Measurements from ENCODE around the gene TADA3. TPM values are rescaled to one million over a fixed set of nuclear protein-coding genes. Genes with fewer than 3 reads are reported as not detected.

The TADA3 gene
- total and polyA plus RNA-seq, 2 donors (not counting 3 experiments of a cell fraction or from before 2014, with no cell fraction given), result 27.8 to 31.0 TPM

GRCh38 chr3:9820946-9821345 is 28.7 kb upstream of the TADA3 start:
- no peaks in the 10 kb centered on the region for H3K9me1 ChIP-seq (replicated peaks; ENCODE audit: control insufficient read depth, extremely low read depth, insufficient read depth, low read length)
- no peaks in the 10 kb centered on the region for H3K79me2 ChIP-seq (ENCODE audit: control insufficient read depth, insufficient read depth, low read length)
- no peaks in the 10 kb centered on the region for H3K9me3 ChIP-seq (replicated peaks; ENCODE audit: control insufficient read depth, insufficient read depth, low read length)
- H3K4me2 ChIP-seq (ENCODE audit: insufficient read depth, low read length), result no peak overlapping the region
- no peak overlapping the region for H2AFZ ChIP-seq (ENCODE audit: low read depth, low read length)
- intact Hi-C loops (cut with micrococcal nuclease), result no loop called here
- no peak for TF ChIP-seq JUN (IDR thresholded peaks at IDR 0.05; ENCODE audit: borderline replicate concordance, insufficient read depth, insufficient read length, low read depth)
- TF ChIP-seq EZH2 (IDR thresholded peaks at IDR 0.05; ENCODE audit: borderline replicate concordance, low read depth, low read length, severe bottlenecking), result no peak
- no peak for TF ChIP-seq MAX (IDR thresholded peaks at IDR 0.05; ENCODE audit: insufficient read depth, insufficient read length)
- no peak for TF ChIP-seq POLR2AphosphoS5 (IDR thresholded peaks at IDR 0.05; ENCODE audit: insufficient read depth, low read depth, low read length)
- TF ChIP-seq CTCF (IDR thresholded peaks at IDR 0.05; ENCODE audit: extremely low read depth in 1 of 2, insufficient read depth in 1 of 2, low read depth in 1 of 2, low read length in 2 of 2), result peak; percentile 41 to 49
- POLR2A ChIA-PET, result no interaction called here
- H4K20me1 ChIP-seq (replicated peaks; ENCODE audit: control insufficient read depth, extremely low read depth, insufficient read depth, low read length), result no peaks in the 10 kb centered on the region
- dilution Hi-C loops (cut with MboI; ENCODE audit: extremely low pct_ligation_motif_present, low sequenced_read_pairs), result no loop called here
- CTCF ChIA-PET, result no interaction called here
- H3K27ac ChIP-seq (ENCODE audit: insufficient read depth, low read depth, low read length), result no peak overlapping the region
- BruUV-seq (replicated peaks), result no TSS peak
- H3K4me1 ChIP-seq (ENCODE audit: control insufficient read depth, extremely low read depth, insufficient read depth, low read length), result no peaks in the 10 kb centered on the region
- H3K9ac ChIP-seq (replicated peaks; ENCODE audit: extremely low read depth, insufficient read depth, low read length), result no peak overlapping the region
- H3K4me3 ChIP-seq (replicated peaks in 1 of 3; ENCODE audit: insufficient read depth in 1 of 3, low read depth in 1 of 3, low read length in 3 of 3), result no peak overlapping the region
- FAIRE-seq (no peak), DNase-seq (ENCODE audit: low read depth, low spot score) (peak; percentile 18)
- H3K36me3 ChIP-seq (ENCODE audit: control insufficient read depth in 2 of 2, extremely low read depth in 1 of 2, insufficient read depth in 2 of 2, low read length in 2 of 2), result peaks cover 0 to 2% of the 10 kb centered on the region in 2 experiments
- H3K27me3 ChIP-seq (ENCODE audit: control insufficient read depth in 2 of 2, insufficient read depth in 2 of 2, low read length in 2 of 2), result no peaks in the 10 kb centered on the region

- Histone ChIP-seq H3K9me1 (replicated peaks; ENCODE audit: control insufficient read depth, extremely low read depth, insufficient read depth, low read length) (no peaks in the 10 kb centered on the region), H3K4me2 (ENCODE audit: insufficient read depth, low read length) (no peak overlapping the region), H3K36me3 (ENCODE audit: control insufficient read depth in 2 of 2, extremely low read depth in 1 of 2, insufficient read depth in 2 of 2, low read length in 2 of 2) (peaks cover 0 to 5% of the 10 kb centered on the region in 2 experiments), H2AFZ (ENCODE audit: low read depth, low read length) (no peak overlapping the region), H3K27ac (ENCODE audit: insufficient read depth, low read depth, low read length) (no peak overlapping the region), H3K4me3 (replicated peaks in 1 of 3; ENCODE audit: insufficient read depth in 1 of 3, low read depth in 1 of 3, low read length in 3 of 3) (no peak overlapping the region), H3K4me1 (ENCODE audit: control insufficient read depth, extremely low read depth, insufficient read depth, low read length) (no peaks in the 10 kb centered on the region), H3K79me2 (ENCODE audit: control insufficient read depth, insufficient read depth, low read length) (no peaks in the 10 kb centered on the region), H3K9me3 (replicated peaks; ENCODE audit: control insufficient read depth, insufficient read depth, low read length) (no peaks in the 10 kb centered on the region), H3K9ac (replicated peaks; ENCODE audit: extremely low read depth, insufficient read depth, low read length) (no peak overlapping the region), H4K20me1 (replicated peaks; ENCODE audit: control insufficient read depth, extremely low read depth, insufficient read depth, low read length) (no peaks in the 10 kb centered on the region), H3K27me3 (ENCODE audit: control insufficient read depth in 2 of 2, insufficient read depth in 2 of 2, low read length in 2 of 2) (no peaks in the 10 kb centered on the region)
- CTCF ChIA-PET, result no interaction called here
- intact Hi-C loops (cut with micrococcal nuclease) (no loop called here), dilution Hi-C loops (cut with MboI; ENCODE audit: extremely low pct_ligation_motif_present, low sequenced_read_pairs) (no loop called here)
- no TSS peak for BruUV-seq (replicated peaks)
- FAIRE-seq (no peak), DNase-seq (ENCODE audit: low read depth, low spot score) (no peak)
- POLR2A ChIA-PET, result no interaction called here
- TF ChIP-seq FOS (IDR thresholded peaks at IDR 0.05; ENCODE audit: borderline replicate concordance, insufficient read depth, low read length), result no peak
- TF ChIP-seq EZH2 (IDR thresholded peaks at IDR 0.05; ENCODE audit: borderline replicate concordance, low read depth, low read length, severe bottlenecking), result no peak
- TF ChIP-seq MAX (IDR thresholded peaks at IDR 0.05; ENCODE audit: insufficient read depth, insufficient read length), result no peak
- no peak for TF ChIP-seq POLR2A (IDR thresholded peaks at IDR 0.05; ENCODE audit: low read depth, low read length)
- TF ChIP-seq JUN (IDR thresholded peaks at IDR 0.05; ENCODE audit: borderline replicate concordance, insufficient read depth, insufficient read length, low read depth), result no peak
- TF ChIP-seq CTCF (IDR thresholded peaks at IDR 0.05; ENCODE audit: extremely low read depth in 1 of 2, insufficient read depth in 1 of 2, low read depth in 1 of 2, low read length in 2 of 2), result no peak
- no peak for TF ChIP-seq MYC (IDR thresholded peaks at IDR 0.05; ENCODE audit: low read depth, low read length)
- TF ChIP-seq GATA2 (IDR thresholded peaks at IDR 0.05; ENCODE audit: insufficient read depth, insufficient read length, low read depth, low read length), result no peak
- no peak for TF ChIP-seq POLR2AphosphoS5 (IDR thresholded peaks at IDR 0.05; ENCODE audit: insufficient read depth, low read depth, low read length)
Observed at GRCh38 chr3:9820543-9820942, 28.3 kb upstream of the TADA3 start.
